GM19324 (cell line): Measurements from ENCODE around the gene SYNJ2.

ENCODE experiments used
- ATAC-seq: cut with Tn5 transposase; IDR thresholded peaks from one replicate; pipeline ENCODE4 v1.9.1; 2021; ENCODE audit warnings: mild to moderate bottlenecking, moderate library complexity; ENCODE audit not compliant: unreplicated experiment, low FRiP score

Gene SYNJ2

DNA sequence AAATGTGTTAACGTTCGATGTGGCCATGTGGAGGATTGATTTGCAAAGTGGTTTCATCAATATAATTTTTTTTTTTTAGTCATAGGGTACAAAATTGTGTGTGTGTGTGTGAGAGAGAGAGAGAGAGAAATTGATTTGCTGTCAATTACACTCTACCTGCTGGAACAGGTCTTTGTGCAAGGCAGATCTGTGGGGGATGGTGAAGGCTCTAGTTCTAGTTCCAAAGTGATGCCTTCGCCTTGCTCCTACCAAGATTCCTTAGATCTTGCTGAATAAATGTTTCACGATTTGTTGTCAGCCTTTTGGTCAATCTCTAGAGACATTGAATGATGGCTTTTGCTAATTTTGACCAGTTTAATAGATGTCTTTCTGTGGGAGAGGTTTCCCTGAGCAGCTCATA, 121.6 kb downstream of the SYNJ2 start:
- ATAC-seq, result no peak

- no peak for ATAC-seq
Measured at GRCh38 chr6:158104696-158105095, 123.0 kb downstream of the SYNJ2 start.

DNA sequence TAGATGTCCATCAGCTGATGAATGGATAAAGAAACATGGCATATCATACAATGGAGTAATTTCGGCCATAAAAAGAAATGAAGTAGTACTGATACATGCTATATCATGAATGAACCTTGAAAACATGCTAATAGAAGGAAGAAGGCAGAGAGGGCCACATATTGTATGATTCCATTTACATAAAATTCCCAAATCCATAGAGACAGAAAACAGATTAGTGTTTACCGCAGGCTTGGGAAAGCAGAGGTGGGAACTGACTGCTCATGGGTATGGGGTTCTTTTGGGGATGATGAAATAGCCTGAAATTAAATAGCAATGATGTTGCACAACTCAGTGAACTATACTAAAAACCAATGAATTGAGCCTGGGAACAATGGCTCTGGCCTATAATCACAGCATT, 128.1 kb downstream of the SYNJ2 start:
- ATAC-seq, result no peak

DNA sequence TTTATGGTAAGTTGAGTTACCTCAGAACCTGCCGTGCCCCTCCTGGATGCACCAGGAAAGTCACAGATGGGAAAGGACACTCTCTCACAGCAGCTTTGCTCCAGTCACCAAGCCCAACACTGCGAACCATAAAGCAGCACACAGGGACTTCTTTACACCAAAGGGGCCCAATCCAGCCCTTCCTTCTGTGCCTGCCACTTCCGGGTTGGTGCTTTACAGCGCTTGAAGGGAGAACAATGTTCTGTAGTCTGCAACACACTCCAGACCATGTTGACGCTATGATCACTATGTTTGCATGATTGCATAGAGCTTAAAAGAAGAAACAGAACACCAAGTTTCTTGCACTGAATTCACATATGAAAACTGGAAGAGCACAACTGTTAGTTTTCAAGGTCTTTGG, 129.3 kb downstream of the SYNJ2 start:
- ATAC-seq, result no peak

- no peak for ATAC-seq
Measured at GRCh38 chr6:158111987-158112386, 130.3 kb downstream of the SYNJ2 start.

- ATAC-seq, result no peak
Measured at GRCh38 chr6:158113802-158114201, 132.1 kb downstream of the SYNJ2 start.

DNA sequence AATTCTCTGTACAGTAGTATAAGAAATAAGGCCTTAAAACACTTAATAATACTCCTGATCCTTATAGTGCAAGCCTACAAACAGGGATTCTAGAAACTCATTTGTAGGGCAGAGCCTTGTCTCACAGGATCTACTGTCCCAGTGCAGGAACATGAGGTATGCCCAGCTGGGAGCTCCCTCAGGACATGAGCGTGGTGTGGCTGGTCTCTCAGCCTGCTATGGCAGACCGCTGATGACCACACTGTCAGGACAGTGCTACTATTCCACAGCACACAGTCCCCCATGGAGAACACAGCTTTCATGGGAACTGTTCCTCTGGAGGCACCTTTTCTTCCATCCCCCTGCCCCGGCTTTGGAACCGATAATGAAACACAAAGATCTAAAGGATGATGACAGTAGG, 133.4 kb downstream of the SYNJ2 start:
- no peak for ATAC-seq

- no peak for ATAC-seq
Measured at GRCh38 chr6:158115508-158115907, 133.8 kb downstream of the SYNJ2 start.

GRCh38 chr6:158118886-158119285, 137.2 kb downstream of the SYNJ2 start:
- ATAC-seq, result no peak

DNA sequence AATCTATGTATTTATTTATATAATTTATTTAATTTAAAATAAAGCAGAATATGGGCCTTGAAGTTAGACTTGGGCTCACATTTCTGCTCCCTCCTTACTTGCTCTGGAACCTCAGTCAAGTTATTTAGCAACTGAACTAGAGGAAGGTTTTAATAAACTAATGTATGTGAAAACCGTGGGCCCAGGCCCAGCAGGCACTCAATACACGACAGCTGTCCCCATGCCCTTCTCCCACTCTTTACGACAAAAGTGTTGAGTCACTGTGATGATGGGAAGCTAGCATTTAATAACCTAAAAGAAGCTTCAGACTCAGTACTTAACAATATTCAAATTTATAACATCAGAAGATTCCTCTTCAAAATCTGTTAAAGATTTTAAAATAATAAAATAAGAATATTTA, 139.7 kb downstream of the SYNJ2 start:
- no peak for ATAC-seq

- no peak for ATAC-seq
Measured at GRCh38 chr6:158122048-158122447, 140.4 kb downstream of the SYNJ2 start.

DNA sequence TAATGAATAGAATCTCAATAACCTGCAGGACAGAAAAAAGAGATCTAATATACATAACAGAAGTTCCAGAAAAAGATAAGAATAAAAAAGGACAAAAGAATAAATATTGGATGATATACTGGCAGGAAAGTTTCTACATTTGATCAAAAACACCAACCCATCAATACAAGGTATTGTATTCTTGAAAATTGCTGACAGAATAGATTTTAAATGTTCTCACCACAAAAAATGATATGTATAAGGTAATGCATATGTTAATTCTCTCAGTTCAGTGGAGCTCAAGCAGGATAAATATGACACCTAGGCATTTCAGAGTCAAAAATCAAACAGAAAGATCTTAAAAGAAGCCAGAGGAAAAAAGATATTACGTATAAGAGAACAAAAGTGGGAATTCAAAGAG, 142.6 kb downstream of the SYNJ2 start:
- no peak for ATAC-seq

DNA sequence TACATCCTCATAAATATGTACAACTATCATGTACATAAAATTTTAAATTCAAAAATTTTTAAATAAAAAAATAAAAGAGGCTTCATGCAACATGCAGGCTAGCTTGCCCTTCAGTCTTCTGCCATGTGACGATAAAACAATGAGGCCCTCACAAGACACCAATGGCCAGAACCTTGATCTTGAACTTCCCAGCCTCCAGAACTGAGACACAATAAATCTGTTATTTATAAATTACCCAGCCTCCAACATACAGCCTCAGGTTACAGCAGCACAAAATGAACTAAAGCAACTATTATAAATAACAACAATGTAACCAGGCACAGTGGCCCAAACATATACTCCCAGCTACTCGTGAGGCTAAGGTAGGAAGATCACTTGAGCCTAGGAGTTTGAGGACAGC, 143.6 kb downstream of the SYNJ2 start:
- no peak for ATAC-seq

DNA sequence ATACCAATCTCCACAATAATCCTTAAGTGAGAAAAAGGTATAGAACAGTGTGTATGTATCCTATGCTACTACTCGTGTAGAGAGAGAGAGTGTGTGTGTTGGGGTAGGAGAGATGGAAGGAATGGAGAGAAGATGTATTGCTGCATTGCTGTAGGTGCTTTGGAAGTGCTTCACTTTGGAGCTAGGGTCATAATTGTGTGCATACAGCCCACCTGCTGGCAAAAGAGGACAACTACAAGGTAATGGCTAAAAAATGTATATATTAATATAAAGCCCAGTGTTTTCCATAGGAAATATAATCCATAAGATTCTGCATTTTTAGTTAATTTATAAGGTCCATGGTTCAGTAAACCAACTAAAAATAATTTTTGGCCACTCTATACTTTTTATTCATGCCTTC, 150.3 kb downstream of the SYNJ2 start:
- no peak for ATAC-seq

- no peak for ATAC-seq
Measured at GRCh38 chr6:158142789-158143188, 161.1 kb downstream of the SYNJ2 start.

GRCh38 chr6:158143700-158144099, 162.0 kb downstream of the SYNJ2 start:
- ATAC-seq, result no peak
